ENCODE results near the gene PNCK.

Gene PNCK

GRCh38 chrX:153642051-153642654, 31.5 kb downstream of the PNCK start:
- DNase-seq (ENCODE audit: low read depth in 2 of 2, low spot score in 1 of 2), result no peak

GRCh38 chrX:153641627-153642026, 32.0 kb downstream of the PNCK start:
- no peak for DNase-seq (ENCODE audit: low read depth in 2 of 2, low spot score in 1 of 2)

GRCh38 chrX:153640736-153641575, 32.7 kb downstream of the PNCK start:
- DNase-seq (ENCODE audit: low read depth in 2 of 2, low spot score in 1 of 2), result no peak

GRCh38 chrX:153640045-153640686, 33.4 kb downstream of the PNCK start:
- DNase-seq (ENCODE audit: low read depth in 2 of 2, low spot score in 1 of 2), result no peak

GRCh38 chrX:153639177-153640044, 34.2 kb downstream of the PNCK start:
- DNase-seq (ENCODE audit: low read depth in 2 of 2, low spot score in 1 of 2), result no peak

GRCh38 chrX:153638436-153639176, 35.0 kb downstream of the PNCK start:
- no peak for DNase-seq (ENCODE audit: low read depth in 2 of 2, low spot score in 1 of 2)

- no peak for DNase-seq (ENCODE audit: low read depth in 2 of 2, low spot score in 1 of 2)
Measured at GRCh38 chrX:153638041-153638371, 35.6 kb downstream of the PNCK start.

- DNase-seq (ENCODE audit: low read depth in 2 of 2, low spot score in 1 of 2), result no peak
Measured at GRCh38 chrX:153637121-153638040, 36.2 kb downstream of the PNCK start.

GRCh38 chrX:153636716-153637115, 36.9 kb downstream of the PNCK start:
- no peak for DNase-seq (ENCODE audit: low read depth in 2 of 2, low spot score in 1 of 2)

- DNase-seq (ENCODE audit: low read depth in 2 of 2, low spot score in 1 of 2), result no peak
Measured at GRCh38 chrX:153635788-153636668, 37.6 kb downstream of the PNCK start.

GRCh38 chrX:153635388-153635787, 38.2 kb downstream of the PNCK start:
- no peak for DNase-seq (ENCODE audit: low read depth in 2 of 2, low spot score in 1 of 2)

- DNase-seq (ENCODE audit: low read depth in 2 of 2, low spot score in 1 of 2), result no peak
Measured at GRCh38 chrX:153634832-153635231, 38.8 kb downstream of the PNCK start.

- DNase-seq (ENCODE audit: low read depth in 2 of 2, low spot score in 1 of 2), result no peak
Measured at GRCh38 chrX:153634236-153634635, 39.4 kb downstream of the PNCK start.

- DNase-seq (ENCODE audit: low read depth in 2 of 2, low spot score in 1 of 2), result no peak
Measured at GRCh38 chrX:153633607-153634180, 39.9 kb downstream of the PNCK start.

- no peak for DNase-seq (ENCODE audit: low read depth in 2 of 2, low spot score in 1 of 2)
Measured at GRCh38 chrX:153633048-153633447, 40.6 kb downstream of the PNCK start.

- no peak for DNase-seq (ENCODE audit: low read depth in 2 of 2, low spot score in 1 of 2)
Measured at GRCh38 chrX:153632595-153632946, 41.0 kb downstream of the PNCK start.

- no peak for DNase-seq (ENCODE audit: low read depth in 2 of 2, low spot score in 1 of 2)
Measured at GRCh38 chrX:153631907-153632594, 41.6 kb downstream of the PNCK start.

GRCh38 chrX:153631346-153631745, 42.3 kb downstream of the PNCK start:
- DNase-seq (ENCODE audit: low read depth in 2 of 2, low spot score in 1 of 2), result no peak

Measured in stimulated activated CD8-positive, alpha-beta memory T cell treated with anti-CD3 and anti-CD28 coated beads, Interleukin-4, amount 100 ng/mL, for 1 hour (primary cell).